NB4 (cell line): ENCODE results near the gene NIPBL.

ENCODE experiments used
- CTCF ChIP-seq: IDR thresholded peaks from one replicate; pipeline ENCODE4 v1.5.1; 2012; ENCODE audit warnings: low read depth, low read length
- POLR2A ChIP-seq: IDR thresholded peaks from 2 replicates; pipeline ENCODE4 v1.6.1; 2011; ENCODE audit warnings: mild to moderate bottlenecking; ENCODE audit not compliant: insufficient read length; ENCODE audit errors: extremely low read depth

GRCh38 chr5:37005946-37006540 lies 129.5 kb downstream of the NIPBL start:
- TF ChIP-seq CTCF (peak; percentile 28), POLR2A (no peak)
